GM18861 (cell line): ENCODE results near the gene SPACA4.
"Not testable (repeated sequence)": the region's sequence is repeated elsewhere in the genome, so short reads cannot be mapped to it uniquely, and the experiment has no call there.

Experiments used
- ATAC-seq: cut with Tn5 transposase; IDR thresholded peaks from one replicate; pipeline ENCODE4 v1.9.1; 2021; ENCODE audit not compliant: unreplicated experiment

The SPACA4 gene, protein sequence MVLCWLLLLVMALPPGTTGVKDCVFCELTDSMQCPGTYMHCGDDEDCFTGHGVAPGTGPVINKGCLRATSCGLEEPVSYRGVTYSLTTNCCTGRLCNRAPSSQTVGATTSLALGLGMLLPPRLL

DNA sequence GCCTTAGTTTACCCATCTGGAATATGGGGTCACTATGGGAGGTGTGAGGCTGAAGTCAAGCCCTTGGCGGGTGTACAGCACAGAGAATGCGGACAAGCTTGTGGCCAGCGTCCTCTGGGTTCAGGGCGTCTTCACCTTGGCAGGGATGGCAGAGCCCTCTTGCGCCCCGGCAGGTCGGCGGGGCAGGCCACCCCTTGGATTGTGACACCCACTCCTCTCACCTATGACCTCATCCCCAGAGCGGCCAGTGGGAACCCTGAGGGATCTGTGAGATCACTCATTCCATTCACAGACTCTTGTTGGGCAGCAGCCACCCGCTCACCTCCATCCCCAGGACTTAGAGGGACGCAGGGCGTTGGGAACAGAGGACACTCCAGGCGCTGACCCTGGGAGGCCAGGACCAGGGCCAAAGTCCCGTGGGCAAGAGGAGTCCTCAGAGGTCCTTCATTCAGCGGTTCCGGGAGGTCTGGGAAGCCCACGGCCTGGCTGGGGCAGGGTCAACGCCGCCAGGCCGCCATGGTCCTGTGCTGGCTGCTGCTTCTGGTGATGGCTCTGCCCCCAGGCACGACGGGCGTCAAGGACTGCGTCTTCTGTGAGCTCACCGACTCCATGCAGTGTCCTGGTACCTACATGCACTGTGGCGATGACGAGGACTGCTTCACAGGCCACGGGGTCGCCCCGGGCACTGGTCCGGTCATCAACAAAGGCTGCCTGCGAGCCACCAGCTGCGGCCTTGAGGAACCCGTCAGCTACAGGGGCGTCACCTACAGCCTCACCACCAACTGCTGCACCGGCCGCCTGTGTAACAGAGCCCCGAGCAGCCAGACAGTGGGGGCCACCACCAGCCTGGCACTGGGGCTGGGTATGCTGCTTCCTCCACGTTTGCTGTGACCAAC lies at the start of gene SPACA4:
Gene SPACA4 (plus strand): TSS at position 280 of the 896 bp plus-strand sequence. CDS start 237 bp downstream, at position 517.
- ATAC-seq: no peak

DNA sequence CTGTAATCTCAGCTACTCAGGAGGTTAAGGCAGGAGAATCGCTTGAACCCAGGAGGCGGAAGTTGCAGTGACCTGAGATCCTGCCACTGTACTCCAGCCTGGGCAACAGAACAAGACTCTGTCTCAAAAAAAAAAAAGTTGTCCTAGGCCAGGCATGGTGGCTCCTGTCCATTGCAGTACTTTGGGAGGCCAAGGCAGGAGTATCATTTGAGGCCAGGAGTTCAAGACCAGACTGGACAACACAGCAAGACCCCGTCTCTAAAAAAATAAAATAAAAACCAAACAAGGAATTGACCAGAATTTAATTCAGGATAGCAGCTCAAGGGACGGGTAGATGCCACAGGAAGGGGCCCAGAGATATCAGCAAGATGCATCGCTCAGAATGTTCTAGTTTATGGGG lies 49.7 kb upstream of the SPACA4 start:
- ATAC-seq: no peak

DNA sequence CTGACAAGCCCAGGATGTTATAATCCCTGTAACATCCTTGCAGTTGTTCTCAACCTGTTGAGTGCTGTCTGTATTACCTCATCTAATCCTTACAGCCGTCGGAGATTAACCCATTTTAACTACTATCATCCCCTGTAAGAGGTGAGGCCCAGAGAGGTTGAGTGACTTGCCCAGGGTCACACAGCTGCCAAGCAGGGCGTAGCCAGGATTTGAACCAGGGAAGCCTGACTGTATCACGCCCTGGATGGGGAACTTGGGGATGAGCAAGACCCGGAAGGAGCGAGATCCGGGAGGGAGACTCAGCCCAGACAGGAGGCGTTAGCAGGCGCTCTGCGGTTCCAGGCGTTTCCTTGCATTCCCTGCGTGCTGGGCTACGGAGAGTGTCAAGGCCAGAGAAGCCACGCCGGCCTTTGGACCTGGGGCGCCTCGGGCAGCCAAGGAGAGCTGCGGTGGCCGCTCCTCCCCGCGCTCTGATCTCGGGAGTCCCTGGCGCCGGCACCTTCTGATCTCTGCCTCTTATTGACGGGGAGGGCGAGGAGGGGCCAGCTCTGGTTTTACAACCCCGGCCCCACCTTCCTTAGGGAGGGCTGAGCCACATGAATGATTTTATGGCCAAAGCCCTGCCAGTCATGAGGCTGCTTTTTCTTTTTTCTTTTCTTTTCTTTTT lies 48.4 kb upstream of the SPACA4 start:
- no peak for ATAC-seq

DNA sequence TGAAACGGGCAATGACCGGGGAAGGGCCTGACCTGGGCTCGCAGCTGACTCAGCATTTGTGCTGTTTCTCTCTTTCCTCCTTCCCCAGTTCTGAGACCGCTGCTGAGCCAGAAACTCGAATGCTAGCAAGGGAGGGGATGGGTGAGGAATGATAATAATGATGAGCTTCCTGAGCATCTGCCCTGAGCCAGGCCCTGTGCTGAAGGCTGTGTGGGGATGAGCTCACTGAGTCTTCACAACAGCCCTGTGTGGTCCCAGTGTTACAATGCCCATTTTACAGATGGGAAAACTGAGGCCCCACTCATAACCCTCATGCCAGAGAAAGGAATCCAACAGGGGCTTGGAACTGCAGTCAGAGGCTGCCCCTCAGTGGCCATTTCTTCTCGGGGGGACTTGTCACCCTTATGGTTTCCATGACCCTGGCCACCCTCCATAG lies 46.4 kb upstream of the SPACA4 start:
- ATAC-seq: no peak

DNA sequence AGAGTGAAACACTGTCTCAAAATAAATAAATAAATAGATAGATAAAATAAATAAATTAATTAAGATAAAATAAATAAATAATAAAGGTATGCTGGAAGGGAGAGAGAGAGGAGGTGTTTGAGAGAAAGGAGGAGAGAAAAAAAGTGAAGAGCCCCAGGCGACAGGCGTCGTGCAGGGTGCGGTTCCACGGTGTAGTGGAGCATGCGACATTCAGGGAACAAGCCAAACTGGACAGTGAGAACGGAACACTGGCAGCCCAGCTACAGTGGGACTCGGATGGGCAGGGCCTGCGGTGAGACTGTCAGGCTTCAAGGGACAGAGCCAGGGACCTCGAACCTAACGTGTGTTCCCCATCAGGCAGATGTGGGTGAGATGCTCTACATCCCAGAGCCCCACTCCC lies 45.1 kb upstream of the SPACA4 start:
- ATAC-seq: no peak

DNA sequence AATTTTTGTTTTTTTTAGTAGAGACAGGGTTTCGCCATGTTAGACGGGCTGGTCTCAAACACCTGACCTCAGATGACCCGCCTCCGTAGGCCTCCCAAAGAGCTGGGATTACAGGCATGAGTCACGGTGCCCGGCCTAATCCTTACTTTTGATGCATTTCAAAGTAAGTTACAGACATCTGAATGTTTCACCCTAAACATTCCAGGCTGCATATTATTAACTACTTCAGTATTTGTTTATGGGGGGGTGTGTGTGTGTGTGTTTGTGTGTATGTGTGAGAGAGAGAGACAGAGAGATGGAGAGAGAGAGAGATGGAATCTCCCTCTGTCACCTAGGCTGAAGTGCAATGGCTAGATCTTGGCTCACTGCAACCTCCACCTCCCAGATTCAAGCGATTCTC lies 41.5 kb upstream of the SPACA4 start:
- ATAC-seq: no peak

DNA sequence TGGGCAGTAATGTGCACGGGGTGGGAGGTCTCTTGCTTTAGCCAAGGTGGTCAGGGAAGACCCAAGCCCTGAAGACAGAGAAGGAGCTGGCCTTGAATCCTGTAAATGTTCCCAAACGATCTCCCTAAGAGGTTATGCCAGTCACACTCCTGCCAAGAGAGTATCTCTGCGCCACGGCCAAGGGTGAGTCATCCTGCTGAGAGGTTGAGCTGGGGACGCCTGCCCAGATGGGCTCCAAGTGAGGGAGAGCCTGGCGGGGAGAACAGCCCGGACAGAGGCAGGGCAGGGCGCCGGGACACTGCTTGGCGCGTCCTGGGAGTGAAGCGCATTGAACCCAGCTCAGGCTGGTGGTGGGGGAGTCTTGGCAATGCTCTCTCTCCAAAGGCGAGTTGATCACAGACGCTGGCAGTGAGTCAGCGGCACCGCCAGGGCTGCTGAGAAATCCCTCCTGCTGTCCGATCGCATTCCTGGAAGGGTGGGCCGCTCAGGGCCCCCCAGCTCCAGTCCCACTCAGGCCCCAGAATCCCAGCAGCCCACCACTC lies 38.1 kb upstream of the SPACA4 start:
- no peak for ATAC-seq

DNA sequence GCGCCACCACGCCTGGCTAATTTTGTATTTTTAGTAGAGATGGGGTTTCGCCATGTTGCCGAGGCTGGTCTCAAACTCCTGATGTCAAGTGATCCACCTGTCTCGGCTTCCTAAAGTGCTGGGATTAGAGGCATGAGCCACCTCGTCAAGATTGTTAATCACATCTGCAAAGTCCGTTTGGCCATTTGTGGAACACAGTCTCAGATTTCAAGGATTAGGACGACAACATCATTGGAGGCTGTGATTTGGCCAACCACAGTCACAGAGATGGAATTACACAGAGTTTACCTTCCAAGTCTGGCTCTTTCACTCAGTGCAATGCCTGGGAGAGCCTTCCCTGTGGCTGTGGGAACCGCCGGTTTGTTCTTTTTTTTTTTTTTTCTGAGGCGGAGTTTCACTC lies 36.7 kb upstream of the SPACA4 start:
- no peak for ATAC-seq

DNA sequence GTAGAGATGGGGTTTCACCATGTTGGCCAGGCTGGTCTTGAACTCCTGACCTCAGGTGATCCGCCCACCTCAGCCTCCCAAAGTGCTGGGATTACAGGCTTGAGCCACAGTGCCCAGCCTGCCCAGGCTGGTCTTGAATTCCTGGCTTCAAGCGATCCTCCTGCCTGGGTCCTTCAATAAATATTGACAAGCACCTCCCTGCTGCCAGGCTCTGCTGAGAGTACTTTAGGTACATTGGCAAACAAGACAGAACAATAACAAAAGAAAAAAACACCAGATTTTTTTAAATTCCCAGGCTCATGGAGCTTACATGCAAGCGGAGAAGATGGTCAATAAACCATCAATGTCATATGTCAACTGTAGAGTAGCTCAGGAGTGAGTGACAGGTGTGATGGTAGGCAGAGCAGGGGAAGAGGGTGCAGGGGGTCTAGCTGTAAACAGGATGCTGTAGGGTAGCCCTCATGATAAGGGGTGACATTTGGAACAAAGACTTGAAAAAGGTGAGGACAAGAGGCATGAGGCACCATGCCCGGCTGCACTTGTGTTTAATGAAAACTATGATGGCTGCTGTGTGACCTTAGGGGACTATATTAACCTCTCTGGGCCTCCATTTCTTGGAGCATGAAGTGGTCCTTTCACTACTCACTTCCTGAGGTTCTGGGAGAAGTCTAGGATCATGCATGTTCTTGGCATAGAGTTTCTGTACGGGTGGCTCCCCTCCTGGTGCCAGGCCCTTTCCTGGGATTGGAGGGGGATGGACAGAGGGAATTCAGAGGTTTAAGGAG lies 35.0 kb upstream of the SPACA4 start:
- no peak for ATAC-seq

DNA sequence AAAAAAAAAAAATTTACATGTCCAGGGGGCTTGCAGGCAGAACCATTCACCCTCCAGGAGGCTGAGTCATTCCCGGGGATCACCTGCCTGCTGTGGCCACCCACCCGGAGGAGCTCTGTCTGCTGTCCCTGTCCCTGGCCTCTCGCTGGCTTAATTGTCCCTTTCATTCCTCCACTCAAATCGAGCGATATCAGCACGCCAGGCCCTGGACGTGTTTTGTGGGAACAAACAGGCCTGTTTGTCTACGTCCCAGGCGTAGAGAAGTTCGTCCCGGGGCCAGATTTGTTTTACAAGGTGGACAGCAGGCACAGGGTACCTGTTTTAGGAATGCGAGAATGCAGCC lies 33.4 kb upstream of the SPACA4 start:
- no peak for ATAC-seq

DNA sequence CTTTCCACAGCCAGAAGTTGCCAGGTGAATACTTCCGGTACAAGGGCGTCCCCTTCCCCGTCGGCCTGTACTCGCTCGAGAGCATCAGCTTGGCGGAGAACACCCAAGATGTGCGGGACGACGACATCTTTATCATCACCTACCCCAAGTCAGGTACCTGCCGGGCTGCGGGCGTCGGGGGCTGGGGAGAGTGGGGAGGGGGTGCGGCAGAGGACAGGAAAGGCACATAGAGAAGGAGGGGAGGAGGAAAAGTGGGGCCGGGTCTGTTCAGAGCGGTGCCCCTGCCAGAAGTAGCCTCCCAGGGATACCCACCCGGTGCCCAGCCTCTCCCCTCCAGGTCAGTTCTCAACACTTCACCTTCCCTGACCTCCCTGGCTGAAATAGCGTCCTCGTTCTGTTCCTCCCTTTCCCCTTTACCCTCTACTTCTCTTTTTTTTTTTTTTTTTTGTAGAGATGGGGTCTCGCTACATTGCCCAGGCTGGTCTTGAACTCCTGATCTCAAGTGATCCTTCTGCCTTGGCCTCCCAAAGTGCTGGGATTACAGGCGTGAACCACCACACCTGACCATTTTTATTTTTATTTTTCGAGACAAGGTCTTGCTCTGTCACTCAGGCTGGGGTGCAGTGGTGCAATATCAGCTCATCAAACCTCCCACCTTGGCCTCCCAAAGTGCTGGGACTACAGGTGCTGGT lies 30.5 kb upstream of the SPACA4 start:
- ATAC-seq: no peak

DNA sequence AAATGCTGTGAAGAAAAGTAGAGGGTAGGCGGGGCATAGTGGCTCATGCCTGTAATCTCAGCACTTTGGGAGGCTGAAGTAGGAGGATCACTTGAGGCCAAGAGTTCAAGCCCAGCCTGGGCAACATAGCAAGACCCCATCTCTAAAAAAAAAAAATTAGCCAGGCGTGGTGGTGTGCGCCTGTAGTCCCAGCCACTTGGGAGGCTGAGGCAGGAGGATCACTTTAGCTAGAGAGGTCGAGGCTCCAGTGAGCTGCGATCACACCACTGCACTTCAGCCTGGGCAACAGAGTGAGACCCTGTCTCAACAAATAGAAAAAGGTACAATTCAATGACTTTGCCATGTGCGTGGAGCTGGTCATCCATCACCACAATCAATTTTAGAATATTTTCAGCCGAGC lies 28.6 kb upstream of the SPACA4 start:
- not testable (repeated sequence) for ATAC-seq

DNA sequence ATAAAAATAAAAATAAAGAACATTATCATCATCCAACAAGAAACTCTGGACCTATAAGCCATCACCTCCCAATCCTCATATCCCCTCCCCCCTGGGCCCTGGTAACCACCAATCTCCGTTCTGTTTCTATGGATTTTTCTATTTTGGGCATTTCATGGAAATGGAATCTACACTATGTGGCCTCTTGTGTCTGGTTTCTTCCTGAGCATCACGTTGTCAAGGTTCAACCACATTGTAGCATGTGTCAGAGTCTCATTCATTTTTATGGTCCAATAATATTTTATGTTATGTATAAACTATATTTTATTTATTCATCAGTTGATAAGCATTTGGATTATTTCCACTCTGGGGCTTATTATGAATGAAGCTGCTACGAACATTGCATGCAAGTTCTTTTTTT lies 27.7 kb upstream of the SPACA4 start:
- ATAC-seq: no peak

DNA sequence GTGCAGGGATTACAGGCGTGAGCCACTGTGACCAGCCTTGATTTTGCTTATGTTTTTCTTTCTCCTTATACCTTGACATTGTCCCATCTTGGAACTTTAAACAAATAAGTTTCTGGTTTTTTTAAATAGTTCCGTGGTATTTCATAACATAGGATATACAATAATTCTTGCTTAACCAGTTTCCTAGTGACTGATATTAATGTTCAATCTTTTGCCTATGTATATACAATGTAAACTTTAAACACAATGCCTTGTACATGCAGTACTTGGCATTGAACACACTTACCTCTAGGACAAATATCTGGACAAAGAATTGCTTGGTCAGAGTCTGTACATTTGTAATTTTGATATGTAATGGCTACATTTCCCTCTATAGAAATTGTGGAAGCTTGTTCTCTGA lies 24.4 kb upstream of the SPACA4 start:
- no peak for ATAC-seq

DNA sequence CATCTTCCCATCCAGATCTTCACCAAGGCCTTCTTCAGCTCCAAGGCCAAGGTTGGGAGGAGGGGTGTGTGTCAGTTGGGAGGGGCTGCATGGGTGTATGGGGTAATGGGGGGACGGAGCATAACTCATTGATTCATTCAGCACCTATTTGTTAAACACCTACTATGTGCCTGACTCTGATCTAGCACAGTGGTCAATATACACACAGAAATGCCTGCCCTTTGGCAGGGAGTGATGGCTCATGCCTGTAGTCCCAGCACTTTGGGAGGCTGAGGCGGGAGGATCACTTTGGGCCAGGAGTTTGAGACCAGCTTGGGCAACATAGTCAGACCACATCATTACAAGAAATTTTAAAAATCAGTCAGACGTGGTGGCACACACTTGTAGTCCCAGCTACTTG lies 19.2 kb upstream of the SPACA4 start:
- ATAC-seq: no peak

DNA sequence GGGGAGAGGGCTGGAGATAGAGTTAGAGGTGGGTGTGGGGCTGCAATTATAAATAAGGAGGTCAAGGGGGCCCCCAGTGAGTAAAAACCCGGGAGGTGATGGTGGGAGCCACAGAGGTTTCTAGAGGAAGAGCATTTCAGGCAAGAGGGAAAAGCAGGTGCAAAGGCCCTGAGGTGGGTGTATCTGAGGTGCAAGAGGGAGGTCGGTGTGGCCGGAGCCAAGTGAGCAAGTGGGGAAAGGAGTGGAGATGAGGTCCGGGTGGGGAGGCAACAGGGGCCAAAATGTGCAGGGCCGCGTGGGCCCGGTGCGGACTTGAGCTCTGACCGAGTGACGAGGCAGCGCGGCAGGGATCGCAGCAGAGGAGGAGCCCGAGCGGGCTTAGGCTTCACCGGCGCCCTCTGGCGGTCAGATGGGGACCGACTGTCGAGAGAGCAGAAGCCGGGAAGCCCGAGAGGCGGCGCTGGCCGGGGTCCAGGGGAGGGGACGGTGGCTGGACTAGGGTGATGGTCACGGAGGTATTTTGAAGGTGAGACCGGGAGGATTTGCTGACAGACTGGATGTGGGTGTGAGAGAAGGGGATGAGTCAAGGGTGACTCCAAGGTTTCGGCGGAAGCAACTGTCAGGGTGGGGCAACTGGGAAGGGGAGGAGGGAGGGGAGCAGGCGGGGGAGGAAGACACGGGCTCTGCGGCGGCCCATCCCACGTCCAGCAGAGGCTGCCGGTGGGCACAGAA lies 17.7 kb upstream of the SPACA4 start:
- ATAC-seq: no peak

DNA sequence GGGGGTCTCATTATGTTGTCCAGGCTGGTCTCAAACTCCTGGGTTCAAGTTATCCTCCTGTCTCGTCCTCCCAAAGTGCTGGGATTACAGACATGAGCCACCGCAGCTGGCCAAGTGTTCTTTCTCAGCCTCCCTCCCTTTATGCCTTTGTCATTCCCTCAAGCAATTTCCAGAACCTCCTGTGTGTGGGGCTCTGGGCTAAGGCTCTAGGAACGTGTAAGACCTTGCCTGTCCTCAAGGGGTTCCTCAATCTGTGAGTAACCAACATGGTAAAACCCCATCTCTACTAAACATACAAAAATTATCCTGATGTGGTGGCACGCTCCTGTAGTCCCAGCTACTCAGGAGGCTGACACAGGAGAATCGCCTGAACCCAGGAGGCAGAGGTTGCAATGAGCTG lies 15.5 kb upstream of the SPACA4 start:
- ATAC-seq: no peak

DNA sequence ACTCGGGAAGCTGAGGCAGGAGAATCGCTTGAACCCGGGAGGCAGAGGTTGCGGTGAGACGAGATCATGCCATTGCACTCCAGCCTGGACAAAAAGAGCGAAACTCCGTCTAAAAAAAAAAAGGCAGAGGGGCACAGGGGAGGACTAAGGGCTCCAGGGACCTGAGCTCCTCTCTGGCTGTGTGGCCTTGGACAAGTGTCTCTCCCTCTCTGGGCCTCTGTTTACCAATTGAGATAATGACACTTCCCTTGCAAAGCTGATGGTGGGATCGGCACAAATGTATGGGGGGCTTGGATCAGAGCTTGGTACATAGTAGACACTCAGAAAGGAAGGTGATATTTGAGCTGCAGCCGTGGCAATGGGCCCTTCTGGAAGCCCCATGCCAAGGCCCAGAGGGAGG lies 11.4 kb upstream of the SPACA4 start:
- no peak for ATAC-seq

DNA sequence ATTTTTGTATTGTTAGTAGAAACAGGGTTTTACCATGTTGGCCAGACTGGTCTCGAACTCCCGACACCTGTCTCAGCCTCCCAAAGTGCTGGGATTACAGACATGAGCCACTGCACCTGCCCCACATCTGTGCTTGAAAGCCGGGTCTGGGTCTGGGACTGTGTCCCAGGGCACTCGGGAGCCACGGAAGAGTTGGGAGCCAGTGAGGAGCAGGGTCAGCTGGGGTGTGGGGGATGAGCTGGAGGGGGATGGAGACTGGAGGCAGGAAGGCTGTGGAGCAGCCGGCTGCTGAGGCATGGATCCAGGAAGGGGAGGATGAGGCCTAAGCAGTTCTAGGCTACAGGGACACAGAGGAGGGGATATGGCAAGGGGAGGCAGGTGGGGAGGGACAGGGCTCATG lies 10.7 kb upstream of the SPACA4 start:
- no peak for ATAC-seq

DNA sequence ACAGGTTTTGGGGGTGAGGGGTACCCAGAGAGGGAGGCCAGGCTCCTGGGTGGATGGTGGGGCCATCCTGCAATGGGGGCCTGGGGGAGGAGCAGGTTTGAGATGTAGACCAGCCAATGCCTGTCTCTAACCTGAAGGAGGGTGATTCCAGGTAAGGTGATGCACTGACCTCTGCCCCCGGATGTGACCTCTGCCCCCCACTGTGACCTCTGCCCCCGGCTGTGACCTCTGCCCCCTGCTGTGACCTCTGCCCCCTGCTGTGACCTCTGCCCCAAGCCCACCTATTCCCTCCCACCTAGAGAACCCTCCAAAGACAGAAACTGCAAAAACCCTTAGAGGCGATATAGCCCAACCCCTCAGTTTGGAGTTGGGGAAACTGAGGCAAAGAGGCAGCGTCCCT lies 10.3 kb upstream of the SPACA4 start:
- no peak for ATAC-seq
